K562 (cell line): ENCODE data around the gene SH3GLB2. TPM values are rescaled to one million over a fixed set of nuclear protein-coding genes. Genes with fewer than 3 reads are reported as not detected.

Experiments
- BRD9 ChIP-seq: fragments of 450-650 bp; IDR thresholded peaks from 2 replicates; pipeline ENCODE4 v1.6.1; 2018; ENCODE audit warnings: low read depth; ENCODE audit not compliant: partially characterized antibody
- CBFA2T2 ChIP-seq: fragments of 450-650 bp; conservative IDR thresholded peaks from 2 replicates; pipeline ENCODE4 v1.6.1; 2017; ENCODE audit warnings: mild to moderate bottlenecking
- YY1 ChIP-seq, 3 experiments: IDR thresholded peaks; 2 replicates each; pipeline ENCODE4 v1.6.1; 2011; ENCODE audit warnings: low read length in 2 of 3, mild to moderate bottlenecking in 2 of 3, moderate library complexity in 2 of 3, borderline replicate concordance in 1 of 3, control low read depth in 1 of 3, low read depth in 1 of 3; ENCODE audit not compliant: insufficient read depth in 3 of 3, insufficient replicate concordance in 2 of 3, control insufficient read depth in 1 of 3, insufficient read length in 1 of 3; ENCODE audit errors: extremely low read depth in 1 of 3
- ZFP30 ChIP-seq: fragments of 250-450 bp; sonication (Bioruptor Pico); IDR thresholded peaks from 2 replicates; pipeline ENCODE4 v1.8.0; 2022; ENCODE audit warnings: moderate library complexity, mild to moderate bottlenecking, inconsistent platforms, borderline replicate concordance
- ZNF324 ChIP-seq: fragments of 250-450 bp; sonication (Bioruptor Pico); IDR thresholded peaks from 2 replicates; pipeline ENCODE4 v1.4.0; 2020; ENCODE audit warnings: mild to moderate bottlenecking
- ZNF695 ChIP-seq: fragments of 450-650 bp; formaldehyde crosslinking; IDR thresholded peaks from 2 replicates; pipeline ENCODE4 v1.4.0; 2020; ENCODE audit warnings: mild to moderate bottlenecking, moderate library complexity
- ZNF766 ChIP-seq: fragments of 200-800 bp; sonication (Bioruptor generic); conservative IDR thresholded peaks from 2 replicates; pipeline ENCODE4 v1.6.1; 2016; ENCODE audit warnings: missing genetic modification characterization, missing compliant biosample characterization
- polyA plus RNA-seq, 8 experiments: library from polyadenylated mRNA; depleted of rRNA in 4 of 8; stranded (reverse) in 5 of 8; unstranded in 3 of 8; fragments of >200 nt; fragmentation: Nextera tagmentation in 2 of 8; fragmentation: Illumina TruSeq in 1 of 8; extraction: Ambion mirVana in 2 of 8; extraction: Trizol in 1 of 8; gene quantifications; 2 replicates each; pipeline versions ENCODE4 v1.2.1 to v1.2.3, GENCODE V29; 2011 to 2014; ENCODE audit warnings: inconsistent platforms in 1 of 8, missing spikeins in 1 of 8
- total RNA-seq, 7 experiments: library from RNA; depleted of rRNA in 6 of 7; stranded (reverse); fragments of >200 nt in 6 of 7; fragmentation: Illumina TruSeq in 2 of 7; extraction: Trizol in 2 of 7; gene quantifications; 2 replicates each; pipeline versions ENCODE4 v1.2.1 to v1.2.3, GENCODE V29; 2011 to 2021; ENCODE audit warnings: low replicate concordance in 1 of 7
- TF ChIP-seq, protein P1 (sequence below), 2 experiments: fragments of 450-650 bp; formaldehyde crosslinking in 1 of 2; IDR thresholded peaks; 2 replicates each; pipeline versions ENCODE4 v1.4.0 to v1.6.1; 2014 to 2020; ENCODE audit warnings: mild to moderate bottlenecking in 2 of 2, borderline replicate concordance in 1 of 2, low read depth in 1 of 2
- TF ChIP-seq, protein P2 (sequence below), 2 experiments: fragments of 200-800 bp in 1 of 2; sonication (Bioruptor generic) in 1 of 2; sonication (generic) in 1 of 2; formaldehyde crosslinking in 1 of 2; IDR thresholded peaks in 1 of 2; conservative IDR thresholded peaks in 1 of 2; 2 replicates each; pipeline versions ENCODE4 v1.5.0 to v1.6.1; 2016 to 2020; ENCODE audit warnings: missing compliant biosample characterization in 1 of 2, missing genetic modification characterization in 1 of 2, missing genetic modification reagents in 1 of 2
- TF ChIP-seq, protein P3 (sequence below): fragments of 200-400 bp; formaldehyde crosslinking; IDR thresholded peaks from 2 replicates; pipeline ENCODE4 v1.6.1; 2017; ENCODE audit warnings: mild to moderate bottlenecking, low read depth, low read length, moderate library complexity

The SH3GLB2 gene
- total and polyA plus RNA-seq, 9 of the 15 experiments (the other 6 are each of a cell fraction or from before 2014, with no cell fraction given): 0.20 to 118 (median 58.8) TPM

DNA sequence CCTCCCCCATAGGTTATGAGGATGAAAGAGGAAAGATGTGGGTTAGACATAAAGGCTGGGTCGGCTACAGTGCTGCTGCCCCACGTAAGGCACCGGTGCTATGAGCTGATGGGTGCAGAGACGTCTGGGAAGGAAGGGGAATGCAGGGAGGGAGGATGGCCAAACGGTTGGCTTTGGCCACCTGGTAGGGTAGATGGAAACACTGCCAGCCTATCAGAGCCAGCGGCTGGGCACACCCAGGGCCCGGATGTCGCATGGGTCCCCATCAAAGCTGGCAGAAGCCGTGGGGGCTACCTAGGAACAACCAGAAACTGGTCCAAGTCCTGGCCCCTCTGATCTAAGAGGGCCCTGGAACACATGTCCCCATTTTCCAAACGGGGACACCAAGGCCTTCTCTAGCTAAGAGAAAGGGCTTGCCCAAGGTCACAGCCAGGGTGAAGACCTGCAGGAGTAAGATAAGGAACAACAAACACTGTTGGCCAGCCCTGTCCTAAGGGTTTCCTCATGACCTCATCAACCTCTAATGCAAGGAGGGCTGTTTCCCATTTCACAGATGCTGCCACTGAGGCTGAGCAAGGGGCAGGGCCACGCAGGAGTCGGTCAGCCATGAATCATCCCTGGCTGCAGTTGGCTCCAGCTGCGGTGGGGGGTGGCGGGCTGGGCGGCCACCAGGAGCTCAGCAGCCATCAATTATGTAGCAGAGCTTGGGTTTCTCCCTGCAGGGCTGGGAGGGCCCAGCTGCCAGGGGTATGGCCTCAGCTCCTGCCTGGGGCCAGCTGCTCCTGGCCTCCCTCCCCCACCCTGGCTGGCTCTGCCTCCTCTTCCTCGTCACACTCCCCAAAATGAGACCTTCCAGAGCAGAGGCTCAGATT is 4.9 kb downstream of the SH3GLB2 start (continued):
- TF ChIP-seq, protein P1, sequence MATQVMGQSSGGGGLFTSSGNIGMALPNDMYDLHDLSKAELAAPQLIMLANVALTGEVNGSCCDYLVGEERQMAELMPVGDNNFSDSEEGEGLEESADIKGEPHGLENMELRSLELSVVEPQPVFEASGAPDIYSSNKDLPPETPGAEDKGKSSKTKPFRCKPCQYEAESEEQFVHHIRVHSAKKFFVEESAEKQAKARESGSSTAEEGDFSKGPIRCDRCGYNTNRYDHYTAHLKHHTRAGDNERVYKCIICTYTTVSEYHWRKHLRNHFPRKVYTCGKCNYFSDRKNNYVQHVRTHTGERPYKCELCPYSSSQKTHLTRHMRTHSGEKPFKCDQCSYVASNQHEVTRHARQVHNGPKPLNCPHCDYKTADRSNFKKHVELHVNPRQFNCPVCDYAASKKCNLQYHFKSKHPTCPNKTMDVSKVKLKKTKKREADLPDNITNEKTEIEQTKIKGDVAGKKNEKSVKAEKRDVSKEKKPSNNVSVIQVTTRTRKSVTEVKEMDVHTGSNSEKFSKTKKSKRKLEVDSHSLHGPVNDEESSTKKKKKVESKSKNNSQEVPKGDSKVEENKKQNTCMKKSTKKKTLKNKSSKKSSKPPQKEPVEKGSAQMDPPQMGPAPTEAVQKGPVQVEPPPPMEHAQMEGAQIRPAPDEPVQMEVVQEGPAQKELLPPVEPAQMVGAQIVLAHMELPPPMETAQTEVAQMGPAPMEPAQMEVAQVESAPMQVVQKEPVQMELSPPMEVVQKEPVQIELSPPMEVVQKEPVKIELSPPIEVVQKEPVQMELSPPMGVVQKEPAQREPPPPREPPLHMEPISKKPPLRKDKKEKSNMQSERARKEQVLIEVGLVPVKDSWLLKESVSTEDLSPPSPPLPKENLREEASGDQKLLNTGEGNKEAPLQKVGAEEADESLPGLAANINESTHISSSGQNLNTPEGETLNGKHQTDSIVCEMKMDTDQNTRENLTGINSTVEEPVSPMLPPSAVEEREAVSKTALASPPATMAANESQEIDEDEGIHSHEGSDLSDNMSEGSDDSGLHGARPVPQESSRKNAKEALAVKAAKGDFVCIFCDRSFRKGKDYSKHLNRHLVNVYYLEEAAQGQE (IDR thresholded peaks at IDR 0.05; ENCODE audit: borderline replicate concordance): no peak
- TF ChIP-seq, protein P1 (CRISPR knock-in tag; IDR thresholded peaks at IDR 0.05; ENCODE audit: low read depth): no peak
- no peak for TF ChIP-seq ZFP30 (CRISPR knock-in tag)
- no peak for TF ChIP-seq ZNF695 (CRISPR knock-in tag)
- TF ChIP-seq BRD9: peak; percentile 82
- TF ChIP-seq, protein P2, sequence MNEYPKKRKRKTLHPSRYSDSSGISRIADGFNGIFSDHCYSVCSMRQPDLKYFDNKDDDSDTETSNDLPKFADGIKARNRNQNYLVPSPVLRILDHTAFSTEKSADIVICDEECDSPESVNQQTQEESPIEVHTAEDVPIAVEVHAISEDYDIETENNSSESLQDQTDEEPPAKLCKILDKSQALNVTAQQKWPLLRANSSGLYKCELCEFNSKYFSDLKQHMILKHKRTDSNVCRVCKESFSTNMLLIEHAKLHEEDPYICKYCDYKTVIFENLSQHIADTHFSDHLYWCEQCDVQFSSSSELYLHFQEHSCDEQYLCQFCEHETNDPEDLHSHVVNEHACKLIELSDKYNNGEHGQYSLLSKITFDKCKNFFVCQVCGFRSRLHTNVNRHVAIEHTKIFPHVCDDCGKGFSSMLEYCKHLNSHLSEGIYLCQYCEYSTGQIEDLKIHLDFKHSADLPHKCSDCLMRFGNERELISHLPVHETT (CRISPR knock-in tag; conservative IDR thresholded peaks at IDR 0.05 in 1 of 2, IDR thresholded peaks at IDR 0.05 in 1 of 2): 0 out of 4 replicates have a peak, but pooled peaks of 1 of the 2 experiments have one; percentile 41
- TF ChIP-seq ZNF324: no peak
- peak; percentile 85 for TF ChIP-seq ZNF766
- TF ChIP-seq, protein P3, sequence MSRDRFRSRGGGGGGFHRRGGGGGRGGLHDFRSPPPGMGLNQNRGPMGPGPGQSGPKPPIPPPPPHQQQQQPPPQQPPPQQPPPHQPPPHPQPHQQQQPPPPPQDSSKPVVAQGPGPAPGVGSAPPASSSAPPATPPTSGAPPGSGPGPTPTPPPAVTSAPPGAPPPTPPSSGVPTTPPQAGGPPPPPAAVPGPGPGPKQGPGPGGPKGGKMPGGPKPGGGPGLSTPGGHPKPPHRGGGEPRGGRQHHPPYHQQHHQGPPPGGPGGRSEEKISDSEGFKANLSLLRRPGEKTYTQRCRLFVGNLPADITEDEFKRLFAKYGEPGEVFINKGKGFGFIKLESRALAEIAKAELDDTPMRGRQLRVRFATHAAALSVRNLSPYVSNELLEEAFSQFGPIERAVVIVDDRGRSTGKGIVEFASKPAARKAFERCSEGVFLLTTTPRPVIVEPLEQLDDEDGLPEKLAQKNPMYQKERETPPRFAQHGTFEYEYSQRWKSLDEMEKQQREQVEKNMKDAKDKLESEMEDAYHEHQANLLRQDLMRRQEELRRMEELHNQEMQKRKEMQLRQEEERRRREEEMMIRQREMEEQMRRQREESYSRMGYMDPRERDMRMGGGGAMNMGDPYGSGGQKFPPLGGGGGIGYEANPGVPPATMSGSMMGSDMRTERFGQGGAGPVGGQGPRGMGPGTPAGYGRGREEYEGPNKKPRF: no peak
- TF ChIP-seq CBFA2T2: peak; percentile 77
- TF ChIP-seq YY1 (IDR thresholded peaks at IDR 0.05; ENCODE audit: borderline replicate concordance in 1 of 3, control insufficient read depth in 1 of 3, extremely low read depth in 1 of 3, insufficient read depth in 3 of 3, insufficient read length in 1 of 3, insufficient replicate concordance in 2 of 3, low read depth in 1 of 3, low read length in 2 of 3): peak in 2 of 3 experiments; percentile 69 to 75
